GM12801 (cell line): ENCODE results near the gene PPIL1.

ENCODE experiments used
- CTCF ChIP-seq: IDR thresholded peaks from one replicate; pipeline ENCODE4 v1.5.1; 2011; ENCODE audit warnings: control low read depth; ENCODE audit not compliant: insufficient read length; ENCODE audit errors: extremely low read depth

Gene PPIL1

GRCh38 chr6:36914227-36914794 is 39.7 kb upstream of the PPIL1 start:
- no peak for TF ChIP-seq CTCF

DNA sequence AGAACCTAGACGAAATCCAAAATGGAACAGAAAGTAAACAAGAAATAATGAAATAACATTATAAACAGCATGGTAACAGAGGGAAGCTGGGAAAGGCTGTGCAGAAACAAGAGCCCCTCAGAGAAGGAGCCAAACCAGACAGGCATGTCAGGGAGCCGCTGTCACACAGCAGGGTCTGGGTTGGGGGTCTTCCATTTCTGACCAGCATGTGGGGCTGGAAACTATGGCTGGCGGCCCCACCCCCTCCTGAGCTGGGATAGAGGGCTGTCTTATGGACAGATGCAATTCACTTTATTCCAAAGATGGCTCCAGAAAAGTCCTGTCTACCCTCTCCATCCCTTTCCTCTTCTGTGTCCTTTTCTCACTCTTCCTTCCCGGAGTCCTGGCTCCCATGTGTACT is 38.5 kb upstream of the PPIL1 start:
- TF ChIP-seq CTCF, result no peak

- TF ChIP-seq CTCF, result no peak
These were observed 38.0 kb upstream of the PPIL1 start for GRCh38 chr6:36912586-36912985.

- no peak for TF ChIP-seq CTCF
These were observed 37.4 kb upstream of the PPIL1 start for GRCh38 chr6:36912030-36912454.

DNA sequence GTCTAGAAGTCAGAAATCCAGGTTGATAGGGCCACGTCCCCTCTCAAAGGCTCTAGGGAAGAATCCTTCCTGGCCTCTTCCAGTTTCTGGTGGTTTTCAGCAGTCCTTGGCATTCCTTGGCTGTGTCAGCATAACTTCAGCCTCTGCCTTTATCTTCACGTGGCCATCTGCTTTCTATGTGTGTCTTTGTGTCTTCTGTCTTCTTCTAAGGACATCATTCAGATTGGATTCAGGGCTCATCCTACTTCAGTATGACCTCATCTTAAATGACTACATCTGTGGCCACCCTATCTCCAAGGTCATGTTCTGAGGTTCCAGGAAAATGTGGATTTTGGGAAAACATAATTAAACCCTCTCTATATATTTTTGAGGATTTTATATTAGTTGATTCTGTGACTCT is 34.1 kb upstream of the PPIL1 start:
- TF ChIP-seq CTCF, result no peak

DNA sequence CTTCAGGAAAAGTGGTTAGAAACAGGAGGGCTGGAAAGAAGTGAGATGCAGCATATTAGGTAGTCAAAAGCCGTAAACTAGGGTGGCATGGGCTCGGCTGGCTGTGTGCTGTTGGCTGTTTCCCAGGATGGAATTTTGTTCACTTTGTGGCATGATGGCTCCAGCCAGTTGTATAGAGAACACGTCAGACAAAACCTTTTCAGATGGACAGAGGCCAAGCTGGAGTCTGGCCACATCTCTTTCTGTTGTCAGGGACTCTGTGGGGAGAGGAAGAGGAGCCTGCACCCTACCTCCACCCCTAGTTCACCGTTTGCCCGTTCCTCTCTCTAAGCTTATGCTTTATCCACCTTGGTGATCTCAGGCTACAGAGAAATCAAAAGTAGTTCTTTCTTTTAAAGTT is 33.2 kb upstream of the PPIL1 start:
- no peak for TF ChIP-seq CTCF

DNA sequence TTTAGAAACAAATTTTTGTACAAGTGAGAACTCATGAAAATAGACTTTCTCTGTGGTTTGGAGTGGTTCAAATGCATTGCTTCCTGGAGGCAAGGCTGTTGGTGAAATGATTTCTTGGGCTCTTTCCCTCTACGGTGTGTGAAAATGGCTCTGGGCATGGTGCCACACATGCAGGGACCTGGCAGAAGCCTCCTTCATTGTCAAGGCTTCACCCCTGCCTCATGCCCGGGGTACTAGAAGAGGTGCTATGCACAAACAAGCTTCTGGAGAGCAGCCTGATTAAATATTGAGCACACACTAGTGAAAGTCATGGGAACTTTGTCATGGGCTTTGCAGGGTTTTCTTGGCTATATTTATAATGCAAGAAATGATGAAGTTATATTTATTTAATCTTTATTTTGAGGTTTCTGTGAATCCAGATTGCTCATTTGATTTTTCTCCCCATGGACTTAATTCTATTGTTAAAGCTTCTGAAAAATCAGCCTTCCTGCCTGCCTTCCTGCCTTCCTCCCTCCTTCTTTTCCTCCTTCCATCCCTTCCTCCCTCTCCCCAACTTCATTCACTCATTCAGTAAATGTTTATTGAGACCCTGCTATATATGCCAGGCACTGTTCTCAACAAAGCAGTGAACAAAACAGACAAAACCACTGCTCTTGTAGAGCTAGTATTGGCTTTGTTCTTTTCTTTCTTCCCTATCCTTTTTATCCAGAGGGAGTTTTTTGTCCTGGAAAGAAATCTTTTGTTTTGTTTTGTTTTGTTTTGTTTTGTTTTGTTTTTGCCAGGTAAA is 32.1 kb upstream of the PPIL1 start:
- TF ChIP-seq CTCF, result no peak
